NCI-H2171 treated with DMSO at 0.1 percent for 48 hours (cell line): ENCODE measurements around the gene FBXO4.
A peak's percentile ranks its signal among the peaks of the same experiment; 100 is the strongest.
"Not testable (repeated sequence)": the region's sequence is repeated elsewhere in the genome, so short reads cannot be mapped to it uniquely, and the experiment has no call there.

Experiments used
- DNase-seq: peaks from one replicate; lab custom pipeline; 2025; lab: John Stamatoyannopoulos, UW

FBXO4 gene

GRCh38 chr5:41921874-41922273 lies 3.2 kb upstream of the FBXO4 start:
- no peak for DNase-seq

DNA sequence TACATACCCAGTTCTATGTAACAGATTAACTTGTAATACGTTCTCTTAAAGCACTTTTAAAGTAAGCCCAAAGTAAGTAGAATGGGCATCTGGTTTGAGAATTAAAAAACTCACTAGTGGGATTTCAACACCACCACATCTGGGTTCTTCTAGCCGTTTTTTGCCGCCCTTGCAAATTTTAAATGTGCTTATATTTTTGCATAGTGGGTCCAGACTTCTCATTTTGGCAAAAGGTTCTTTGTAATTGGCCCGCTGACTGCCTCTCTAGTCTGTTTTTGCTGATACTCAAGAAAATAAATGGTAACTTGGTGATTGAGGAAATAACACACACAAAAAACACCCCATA lies 582 bp upstream of the FBXO4 start:
- no peak for DNase-seq

GRCh38 chr5:41925555-41925951 lies 472 bp downstream of the FBXO4 start:
- peak; percentile 38 for DNase-seq

DNA sequence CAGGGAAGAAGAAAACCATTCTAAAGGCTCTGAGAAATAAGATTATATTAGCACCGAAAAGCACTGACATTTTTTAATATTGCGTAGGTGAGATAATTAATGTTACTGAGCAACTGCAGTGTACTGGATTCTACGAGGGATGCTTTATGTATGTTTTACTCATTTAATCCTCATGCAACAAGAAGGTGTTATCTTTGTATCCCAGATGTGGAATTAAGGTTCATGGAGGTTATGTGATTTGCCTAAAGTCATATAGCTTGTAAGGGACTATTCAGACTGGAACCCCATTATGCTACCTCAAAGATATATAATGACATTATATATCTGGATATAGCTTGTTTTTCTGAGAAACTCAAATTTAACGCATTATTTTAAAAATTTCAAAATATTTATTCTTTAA lies 2.5 kb downstream of the FBXO4 start:
- DNase-seq: no peak

GRCh38 chr5:41929035-41929434 lies 4.0 kb downstream of the FBXO4 start:
- DNase-seq: no peak

GRCh38 chr5:41932770-41933169 lies 7.7 kb downstream of the FBXO4 start:
- DNase-seq: no peak

DNA sequence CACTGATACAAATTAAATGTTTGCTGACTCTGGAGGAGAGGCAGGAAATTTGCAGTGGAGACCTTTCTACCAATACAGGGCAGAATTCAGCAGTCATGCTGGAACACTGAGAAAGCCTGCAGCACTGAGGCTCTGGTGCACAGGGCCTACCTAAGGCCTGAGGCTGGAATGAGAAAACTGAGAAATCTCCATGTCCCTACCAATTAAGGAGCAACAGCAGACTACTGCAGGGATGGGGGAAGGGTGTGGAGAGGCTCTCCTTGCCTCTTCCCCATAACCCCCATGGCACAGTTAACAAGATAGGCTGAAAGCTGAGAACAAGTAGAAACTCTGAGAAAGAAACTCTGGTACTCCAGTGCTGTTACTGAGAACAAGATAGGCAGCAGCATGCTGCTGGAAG lies 10.5 kb downstream of the FBXO4 start:
- no peak for DNase-seq

DNA sequence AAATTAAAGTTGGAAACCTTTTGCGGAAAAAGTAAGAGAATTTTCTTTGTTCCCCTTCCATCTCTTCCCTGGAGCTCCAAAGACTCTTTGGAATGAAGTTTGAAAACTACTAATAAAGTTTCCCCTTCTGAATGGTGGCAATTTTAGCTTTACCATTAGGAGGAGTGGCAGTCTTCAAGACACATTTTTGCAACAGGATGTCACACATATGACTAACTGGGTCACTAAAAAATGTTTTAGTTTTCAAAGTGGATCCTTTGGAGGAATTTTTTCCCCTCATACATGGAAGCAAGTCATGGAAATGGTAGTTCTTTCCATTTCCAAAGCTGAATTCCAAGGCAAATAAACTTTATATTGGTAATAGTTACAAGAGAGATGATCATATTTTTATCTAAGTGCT lies 15.6 kb downstream of the FBXO4 start:
- no peak for DNase-seq

- not testable (repeated sequence) for DNase-seq
These were observed 20.4 kb downstream of the FBXO4 start for GRCh38 chr5:41945332-41945955.

DNA sequence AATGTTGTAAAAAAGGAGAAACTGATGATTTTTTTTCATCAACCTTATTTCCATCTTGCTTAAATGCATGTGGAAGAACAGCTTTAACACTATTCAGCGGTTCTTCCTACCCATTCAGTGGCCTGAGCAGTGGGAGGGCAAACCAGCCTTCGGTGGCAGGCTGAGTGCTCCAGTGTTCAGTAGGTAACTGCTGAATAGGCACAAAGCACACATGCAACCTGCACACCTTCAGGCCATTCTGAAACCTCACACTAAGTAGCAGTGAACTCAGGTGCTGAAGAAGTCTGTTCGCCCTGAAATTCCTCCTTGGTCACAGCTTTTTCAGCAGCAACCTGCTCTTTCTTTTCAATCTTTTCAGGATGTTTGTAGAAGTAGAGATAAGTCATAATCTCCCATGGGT lies 26.1 kb downstream of the FBXO4 start:
- DNase-seq: no peak

- no peak for DNase-seq
These were observed 29.2 kb downstream of the FBXO4 start for GRCh38 chr5:41954286-41954685.

DNA sequence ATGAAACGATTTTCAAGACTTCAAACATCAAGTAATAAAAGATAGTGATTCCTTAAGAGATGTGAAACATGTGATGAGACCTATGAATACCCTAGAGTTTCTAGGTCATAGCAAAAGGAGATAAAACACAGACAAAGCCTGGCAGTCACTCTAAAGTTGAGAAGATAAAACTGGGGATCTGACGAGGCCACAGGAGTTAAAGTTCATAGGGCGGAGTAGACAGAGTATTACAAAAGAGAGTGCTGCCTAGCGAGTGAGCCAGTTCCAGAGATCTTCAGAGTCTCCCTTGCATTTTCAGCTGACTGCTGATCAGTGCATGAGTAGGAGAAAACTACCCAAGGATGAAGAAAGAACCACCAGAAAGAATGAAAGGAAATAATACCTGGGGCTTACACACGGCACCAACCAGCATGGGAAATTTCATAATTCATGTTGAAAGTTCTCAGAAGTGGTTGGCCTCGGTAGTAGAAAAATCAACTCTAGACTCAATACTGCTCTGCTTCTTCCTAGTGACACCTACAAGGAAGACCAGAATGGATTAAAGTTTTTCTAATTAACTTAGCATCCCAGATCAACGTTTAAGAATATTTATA lies 30.4 kb downstream of the FBXO4 start:
- no peak for DNase-seq

- DNase-seq: no peak
These were observed 31.9 kb downstream of the FBXO4 start for GRCh38 chr5:41956943-41957342.

DNA sequence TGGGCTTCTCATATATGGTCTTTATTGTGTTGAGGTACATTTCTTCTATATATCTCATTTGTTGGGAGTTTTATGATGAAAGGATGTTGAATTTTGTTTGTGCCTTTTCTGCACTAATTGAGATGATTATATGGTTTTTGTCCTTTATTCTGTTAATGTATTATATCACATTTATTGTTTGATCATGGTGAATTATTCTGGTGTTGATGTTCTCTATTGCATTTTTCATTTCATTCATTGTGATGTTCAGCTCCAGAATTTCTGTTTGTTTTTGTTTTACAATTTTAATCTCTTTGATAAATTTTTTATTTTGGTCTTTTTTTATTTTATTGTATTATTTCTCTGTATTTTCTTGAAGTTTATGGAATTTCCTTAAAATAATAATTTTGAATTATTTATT lies 35.4 kb downstream of the FBXO4 start:
- no peak for DNase-seq

DNA sequence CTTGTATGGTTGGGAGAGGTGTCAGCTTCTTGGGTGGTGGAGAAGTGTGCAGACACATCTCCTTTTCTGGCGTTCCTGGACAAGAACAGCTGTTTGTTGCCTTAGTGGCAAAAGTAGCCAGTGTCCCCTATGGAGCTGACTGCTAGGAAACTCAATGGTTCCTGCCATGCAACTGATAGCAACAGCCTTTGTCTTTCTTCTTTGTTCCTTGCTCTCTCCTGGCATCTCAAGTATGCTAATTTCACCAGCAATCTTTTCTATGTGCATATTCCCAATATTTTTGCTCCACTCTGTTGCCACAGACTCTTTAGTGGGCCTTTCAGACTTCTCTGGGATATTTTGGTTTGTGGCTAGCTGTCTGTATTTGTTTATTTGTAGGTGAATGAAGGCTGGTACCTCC lies 36.7 kb downstream of the FBXO4 start:
- DNase-seq: no peak

- no peak for DNase-seq
These were observed 37.4 kb downstream of the FBXO4 start for GRCh38 chr5:41962491-41962890.

- no peak for DNase-seq
These were observed 41.5 kb downstream of the FBXO4 start for GRCh38 chr5:41966401-41967105.

DNA sequence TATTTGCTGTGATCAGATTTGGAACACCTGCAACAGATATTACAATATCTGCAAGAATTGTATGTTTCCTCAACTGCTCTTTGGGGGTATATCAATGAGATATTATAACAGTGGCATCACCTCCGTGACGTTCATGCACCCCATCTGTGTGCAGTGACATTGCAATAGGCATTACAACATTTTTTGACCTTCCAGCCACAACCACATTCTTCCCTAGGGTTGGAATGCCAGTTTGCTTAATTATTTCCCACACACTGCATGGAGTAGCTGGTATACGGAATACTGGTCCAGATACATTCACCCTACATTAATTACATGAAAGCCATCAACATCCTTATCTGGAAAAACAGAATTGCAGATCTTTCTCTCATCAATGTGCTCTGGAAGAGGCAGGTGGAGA lies 42.3 kb downstream of the FBXO4 start:
- DNase-seq: no peak

DNA sequence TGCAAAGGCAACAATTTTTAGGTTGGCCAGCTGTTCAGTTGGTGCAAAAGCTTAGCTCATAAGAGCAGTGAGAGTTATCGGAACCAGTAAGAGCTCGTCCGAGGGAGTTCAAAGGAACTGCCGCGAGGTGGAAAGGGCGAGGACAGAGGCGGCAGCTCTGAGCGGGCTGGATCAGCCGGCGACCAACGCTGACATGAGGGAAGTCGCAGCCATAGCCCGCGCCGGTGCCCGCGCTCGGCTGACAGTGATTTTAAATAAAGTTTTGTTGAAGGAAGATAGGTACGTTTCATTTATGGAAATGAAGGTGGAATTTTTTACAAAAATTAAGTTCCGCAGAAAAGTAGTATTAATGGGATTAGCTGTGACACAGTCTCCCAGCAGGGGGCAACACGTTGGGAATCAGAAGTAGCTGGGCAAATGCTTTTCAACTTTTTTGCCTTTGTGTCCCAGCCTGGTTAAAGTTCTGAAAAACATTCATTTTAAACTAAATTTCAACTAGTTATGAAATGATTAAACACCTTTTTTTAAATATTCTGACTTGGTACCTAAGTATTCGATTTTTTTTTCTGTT lies 43.2 kb downstream of the FBXO4 start:
- DNase-seq: no peak

- no peak for DNase-seq
These were observed 48.0 kb downstream of the FBXO4 start for GRCh38 chr5:41973087-41973486.

GRCh38 chr5:41973887-41974286 lies 48.8 kb downstream of the FBXO4 start:
- DNase-seq: no peak

DNA sequence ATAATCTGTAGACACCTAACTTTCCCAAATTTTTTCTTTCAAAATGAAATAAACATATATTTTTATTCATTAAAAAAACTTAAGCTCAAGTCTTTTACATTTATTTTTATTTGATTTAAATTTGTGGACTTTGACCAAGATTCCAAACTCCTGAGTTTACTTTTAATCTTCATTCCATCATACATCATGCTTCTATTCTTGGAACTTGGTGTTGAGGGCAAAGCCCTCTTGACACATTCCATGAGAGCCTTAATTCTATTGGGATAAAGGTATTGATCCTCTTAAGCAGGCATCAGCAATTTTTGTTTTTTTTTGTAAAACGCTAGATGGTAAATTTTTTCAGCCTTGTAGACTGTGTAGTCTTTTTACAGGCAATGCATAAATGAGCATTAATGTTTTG lies 53.6 kb downstream of the FBXO4 start:
- no peak for DNase-seq

DNA sequence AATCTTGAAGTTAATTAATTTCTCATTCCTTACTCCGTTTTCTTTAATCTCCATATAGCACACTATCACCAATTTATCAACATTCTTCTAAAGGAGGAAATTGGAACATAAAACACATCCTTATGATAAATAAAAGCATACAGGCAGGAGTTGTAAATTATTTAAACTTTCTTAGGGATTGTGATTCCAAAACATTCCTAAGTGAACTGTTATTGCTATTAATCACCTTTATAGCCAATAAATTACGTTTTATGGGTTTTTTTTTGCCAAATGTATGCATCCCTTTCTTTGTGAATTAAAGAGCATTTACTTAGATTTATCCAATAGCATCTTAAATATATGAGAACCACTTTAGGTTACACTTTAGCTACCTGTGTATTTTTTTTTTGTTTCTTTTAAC lies 55.3 kb downstream of the FBXO4 start:
- no peak for DNase-seq
